Choroid plexus epithelial cell (primary cell): ENCODE data around the gene MKI67.

ENCODE experiments used
- DNase-seq: peaks from one replicate; pipeline ENCODE4 v3.0.0-alpha.2; 2010; ENCODE audit warnings: low read depth
- H3K4me3 ChIP-seq: 2 replicates; pipeline ENCODE4 v1.5.1; 2011; ENCODE audit warnings: low read depth, mild to moderate bottlenecking, control low read depth, low read length, moderate library complexity
- TF ChIP-seq, protein P1 (sequence below): conservative IDR thresholded peaks from 2 replicates; pipeline ENCODE4 v1.5.1; 2011; ENCODE audit warnings: low read depth, mild to moderate bottlenecking, control low read depth, inconsistent platforms, low read length, moderate library complexity

Gene MKI67

DNA sequence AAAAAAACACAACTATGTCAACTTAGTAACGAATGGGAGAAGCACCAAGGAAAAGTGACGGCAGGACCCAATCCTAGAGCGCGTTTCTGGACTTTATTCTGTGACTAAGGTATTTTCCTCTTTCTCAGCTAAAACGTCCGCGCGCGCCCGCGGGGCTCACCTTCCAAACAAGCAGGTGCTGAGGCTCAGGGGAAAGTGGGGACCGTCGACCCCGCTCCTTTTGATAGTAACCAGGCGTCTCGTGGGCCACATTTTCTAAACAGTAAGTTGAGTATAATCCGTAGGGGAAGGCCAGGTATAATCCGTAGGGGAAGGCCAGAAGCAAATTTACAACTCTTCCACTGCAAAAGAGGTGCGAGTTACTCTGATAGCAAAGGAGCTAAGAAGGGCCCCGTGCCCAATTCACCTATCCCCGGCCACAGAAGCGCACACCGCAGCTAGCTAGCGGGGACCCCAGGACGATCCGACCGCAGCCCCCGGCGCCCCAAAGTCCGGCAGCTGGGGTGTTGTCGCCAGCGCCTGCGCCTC is 743 bp downstream of the MKI67 start:
- peak overlapping the region; percentile 72 for H3K4me3 ChIP-seq
- TF ChIP-seq, protein P1, sequence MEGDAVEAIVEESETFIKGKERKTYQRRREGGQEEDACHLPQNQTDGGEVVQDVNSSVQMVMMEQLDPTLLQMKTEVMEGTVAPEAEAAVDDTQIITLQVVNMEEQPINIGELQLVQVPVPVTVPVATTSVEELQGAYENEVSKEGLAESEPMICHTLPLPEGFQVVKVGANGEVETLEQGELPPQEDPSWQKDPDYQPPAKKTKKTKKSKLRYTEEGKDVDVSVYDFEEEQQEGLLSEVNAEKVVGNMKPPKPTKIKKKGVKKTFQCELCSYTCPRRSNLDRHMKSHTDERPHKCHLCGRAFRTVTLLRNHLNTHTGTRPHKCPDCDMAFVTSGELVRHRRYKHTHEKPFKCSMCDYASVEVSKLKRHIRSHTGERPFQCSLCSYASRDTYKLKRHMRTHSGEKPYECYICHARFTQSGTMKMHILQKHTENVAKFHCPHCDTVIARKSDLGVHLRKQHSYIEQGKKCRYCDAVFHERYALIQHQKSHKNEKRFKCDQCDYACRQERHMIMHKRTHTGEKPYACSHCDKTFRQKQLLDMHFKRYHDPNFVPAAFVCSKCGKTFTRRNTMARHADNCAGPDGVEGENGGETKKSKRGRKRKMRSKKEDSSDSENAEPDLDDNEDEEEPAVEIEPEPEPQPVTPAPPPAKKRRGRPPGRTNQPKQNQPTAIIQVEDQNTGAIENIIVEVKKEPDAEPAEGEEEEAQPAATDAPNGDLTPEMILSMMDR = no peak
- no peak for DNase-seq

DNA sequence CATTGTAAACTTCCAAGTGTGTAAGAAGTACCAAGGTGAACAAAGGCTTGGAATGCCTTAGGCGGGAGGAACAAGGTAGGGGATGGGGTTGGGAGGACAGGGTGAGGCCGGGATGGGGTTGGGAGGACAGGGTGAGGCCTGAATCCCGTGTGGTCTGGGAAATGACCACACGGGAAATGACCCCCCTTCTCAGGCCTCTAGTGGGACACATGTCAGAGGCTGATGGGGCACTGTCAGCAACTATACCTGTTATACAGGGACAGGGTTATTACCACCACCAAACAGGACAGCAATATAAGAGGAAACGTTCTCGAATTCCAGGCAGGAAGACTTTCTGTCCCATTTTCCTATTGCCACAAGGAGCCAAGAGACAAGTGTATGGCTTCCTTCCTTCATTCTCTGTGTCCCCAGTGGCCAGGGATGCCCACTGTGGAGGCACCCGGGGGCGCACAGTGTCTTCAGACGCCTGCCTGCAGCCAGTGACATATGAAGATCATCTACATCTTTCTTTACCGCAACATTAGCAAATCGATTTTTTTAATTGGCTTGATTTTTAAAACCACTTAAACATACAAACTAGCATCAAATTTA is 1.3 kb downstream of the MKI67 start:
- peak overlapping the region; percentile 72 for H3K4me3 ChIP-seq
- TF ChIP-seq, protein P1 = no peak

DNA sequence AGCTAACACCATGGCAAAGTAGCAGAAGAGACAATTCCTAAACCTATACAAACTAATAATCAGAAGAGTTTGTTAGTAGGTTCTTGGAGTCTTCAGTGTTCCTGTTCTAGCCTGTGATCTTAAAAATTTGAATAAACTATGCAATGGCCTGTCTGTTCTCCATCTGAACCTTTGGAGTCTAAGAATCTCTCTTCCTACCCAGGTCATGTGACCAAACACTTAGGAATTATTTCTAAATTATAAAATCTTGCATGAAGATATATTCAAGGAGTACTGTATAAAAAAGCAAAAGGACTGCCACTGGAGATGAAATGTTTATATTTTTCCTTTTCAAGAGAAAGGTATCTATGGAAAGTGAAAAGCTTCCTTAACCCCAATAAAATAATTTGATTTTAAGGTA is 2.4 kb downstream of the MKI67 start:
- TF ChIP-seq, protein P1 = no peak
- DNase-seq = no peak
- no peak overlapping the region for H3K4me3 ChIP-seq

More for the DNA sequence above, 1.3 kb downstream of the MKI67 start:
- DNase-seq = no peak

DNA sequence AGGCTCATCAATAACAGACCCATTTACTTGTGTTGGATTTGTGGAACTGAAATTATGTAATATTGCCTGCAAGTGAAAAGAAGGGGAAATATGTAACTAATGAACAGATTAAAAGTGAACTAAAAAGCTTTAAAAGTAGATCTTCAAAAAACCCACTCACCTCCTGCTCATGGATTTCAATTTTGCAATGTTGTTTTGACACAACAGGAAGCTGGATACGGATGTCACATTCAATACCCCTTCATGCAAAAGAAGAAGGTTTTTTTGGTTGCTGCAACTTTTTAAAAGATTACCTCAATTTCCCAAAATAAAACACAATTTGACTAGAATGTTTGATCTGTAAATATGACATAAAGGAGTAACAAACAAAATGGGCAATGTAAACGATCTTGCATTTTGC is 3.3 kb downstream of the MKI67 start:
- H3K4me3 ChIP-seq = no peak overlapping the region
- DNase-seq = no peak
- TF ChIP-seq, protein P1 = no peak

DNA sequence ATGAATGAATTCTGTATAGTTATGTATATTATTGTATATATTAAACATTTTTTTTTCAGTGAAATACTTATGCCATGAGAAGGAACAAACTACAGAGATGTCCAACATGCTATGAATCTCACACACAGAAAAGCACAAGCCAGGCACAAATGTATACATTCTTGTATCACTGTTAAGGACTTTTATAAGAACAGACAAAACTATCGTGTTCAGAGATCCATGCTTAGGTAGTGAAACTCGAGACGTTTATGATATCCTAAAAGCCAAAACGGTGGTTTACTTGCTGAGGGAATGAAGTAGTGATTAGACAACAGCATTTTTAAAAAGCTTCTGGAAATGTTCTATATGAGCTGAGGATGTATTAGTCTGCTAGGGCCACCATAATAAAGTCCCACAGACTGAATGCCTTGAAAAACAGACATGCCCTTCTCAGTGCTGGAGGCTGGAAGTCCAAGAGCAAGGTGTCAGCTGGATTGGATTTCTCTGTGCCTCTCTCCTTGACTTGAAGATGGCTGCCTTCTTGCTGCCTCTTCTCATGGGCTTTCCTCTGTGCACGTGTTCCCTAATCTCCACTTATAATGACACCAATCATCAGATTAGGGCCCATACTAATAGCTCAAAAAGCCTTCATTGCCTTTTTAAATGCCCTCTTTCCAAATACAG is 4.3 kb downstream of the MKI67 start:
- no peak for DNase-seq
- H3K4me3 ChIP-seq = no peak overlapping the region
- TF ChIP-seq, protein P1 = no peak

DNA sequence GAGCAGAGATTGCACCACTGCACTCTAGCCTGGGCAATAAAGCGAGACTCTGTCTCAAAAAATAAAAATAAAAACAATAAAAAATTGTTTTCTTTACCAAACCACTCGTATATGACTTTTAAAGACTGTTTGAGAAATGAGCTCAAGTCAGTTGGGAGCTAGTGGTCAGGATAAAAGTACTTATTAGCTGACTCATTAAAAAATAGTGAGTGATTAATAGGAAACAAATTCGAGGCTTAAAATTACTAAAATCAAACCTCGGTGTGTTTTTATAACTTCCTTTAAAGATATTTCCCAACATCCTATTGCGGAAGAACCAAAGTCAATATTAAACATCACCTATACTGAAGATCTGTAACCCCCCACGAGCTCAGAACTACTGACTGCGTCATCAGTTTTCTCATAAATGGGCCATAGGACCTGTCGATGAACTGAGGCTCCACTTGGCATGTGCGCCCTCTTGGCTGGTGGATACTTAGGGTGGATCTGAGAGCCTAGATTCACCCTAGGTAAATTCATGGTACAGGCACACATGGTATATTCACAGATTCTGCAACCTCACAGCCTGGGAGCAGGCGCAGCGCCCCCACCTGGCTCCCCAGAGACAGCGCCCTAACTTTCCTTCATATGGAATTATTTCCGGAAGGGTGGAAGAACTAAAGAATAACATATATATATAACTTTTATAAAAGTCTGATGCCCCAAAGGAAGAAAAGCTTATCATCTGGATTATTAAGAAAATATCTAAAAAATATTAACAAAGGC is 9.2 kb downstream of the MKI67 start:
- TF ChIP-seq, protein P1 = peak; percentile 32
- no peak overlapping the region for H3K4me3 ChIP-seq

More for the DNA sequence above, 9.2 kb downstream of the MKI67 start:
- no peak for DNase-seq
